COLO668 (cell line): Measurements from ENCODE around the gene FRMD4A.

Experiments used
- DNase-seq: peaks from one replicate; lab custom pipeline; 2025; ENCODE audit not compliant: unreplicated experiment; lab: John Stamatoyannopoulos, UW

The FRMD4A gene

DNA sequence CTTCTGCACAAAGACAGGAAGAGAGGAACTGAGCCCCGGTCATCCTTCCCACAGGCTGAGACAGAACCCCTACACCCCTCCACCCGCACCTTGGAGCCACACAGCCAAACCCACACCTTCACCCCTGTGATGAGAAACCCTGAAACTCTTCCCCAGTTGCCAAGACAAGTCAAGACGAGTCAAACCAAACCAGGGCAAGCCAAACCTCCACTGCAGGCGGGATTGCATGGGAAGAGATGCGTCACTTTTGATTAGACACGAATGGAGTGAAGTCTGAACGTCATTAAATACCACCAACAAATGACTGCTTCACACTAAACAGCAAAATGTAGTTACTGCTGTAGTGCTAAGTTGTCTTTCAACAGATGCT lies 670.2 kb downstream of the FRMD4A start:
- no peak for DNase-seq

GRCh38 chr10:13659887-13660550 lies 670.7 kb downstream of the FRMD4A start:
- DNase-seq = peak; percentile 12

DNA sequence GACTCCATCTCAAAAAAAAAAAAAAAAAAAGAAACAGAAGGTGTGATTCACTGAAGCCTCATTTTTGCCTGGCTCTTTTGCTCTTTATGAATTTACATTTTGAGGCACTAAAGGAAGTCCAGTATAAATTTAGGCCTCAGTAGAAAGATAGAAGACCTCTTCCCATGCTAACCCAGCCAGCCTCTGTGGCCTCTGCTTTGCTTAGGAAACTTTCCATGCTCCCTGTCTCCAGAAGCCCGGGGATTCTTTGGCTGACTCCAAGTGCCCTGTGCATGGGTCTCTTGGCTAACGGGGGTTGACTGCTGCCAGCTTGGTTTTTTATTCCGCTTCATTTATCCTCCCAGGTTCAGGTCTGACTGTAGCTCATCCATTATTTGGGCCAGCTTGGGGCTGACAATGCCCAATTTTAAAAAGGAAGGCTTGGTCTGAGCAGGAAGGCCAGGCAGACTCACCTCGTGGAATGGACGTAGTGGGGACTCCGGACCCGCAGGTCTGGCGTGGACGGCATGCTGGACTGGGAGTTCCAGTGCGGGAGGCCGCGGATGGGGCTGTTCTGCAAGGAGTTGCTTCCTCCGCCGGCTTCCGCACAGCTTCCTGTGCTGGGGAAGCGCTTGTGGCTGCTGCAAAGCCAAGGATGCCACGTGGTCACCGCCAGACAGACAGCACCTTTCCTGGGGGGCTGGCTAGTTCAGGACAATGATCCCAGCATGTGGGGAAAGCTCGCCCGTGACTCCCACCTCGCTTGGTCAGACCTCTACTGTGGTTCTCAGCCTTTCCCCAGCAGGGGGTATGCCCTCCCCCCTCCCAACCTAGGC lies 671.6 kb downstream of the FRMD4A start:
- DNase-seq = no peak

DNA sequence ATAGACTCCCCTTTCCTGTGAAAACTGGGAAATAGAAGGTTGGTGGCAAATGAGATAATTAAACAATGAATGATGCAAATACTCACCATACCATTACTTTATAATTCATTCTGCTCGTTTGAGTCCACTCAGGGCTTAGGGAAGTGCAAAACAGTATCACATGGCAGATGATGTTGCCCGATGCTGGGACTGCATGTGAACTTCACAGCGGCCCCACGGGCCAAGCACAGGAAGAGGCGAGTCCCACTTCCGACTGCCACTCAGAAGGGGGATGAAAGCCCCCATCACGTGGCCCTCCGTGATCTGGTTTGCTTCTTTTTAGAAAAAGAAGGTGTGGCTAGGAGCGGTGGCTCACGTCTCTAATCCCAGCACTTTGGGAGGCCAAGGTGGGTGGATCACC lies 672.5 kb downstream of the FRMD4A start:
- no peak for DNase-seq

DNA sequence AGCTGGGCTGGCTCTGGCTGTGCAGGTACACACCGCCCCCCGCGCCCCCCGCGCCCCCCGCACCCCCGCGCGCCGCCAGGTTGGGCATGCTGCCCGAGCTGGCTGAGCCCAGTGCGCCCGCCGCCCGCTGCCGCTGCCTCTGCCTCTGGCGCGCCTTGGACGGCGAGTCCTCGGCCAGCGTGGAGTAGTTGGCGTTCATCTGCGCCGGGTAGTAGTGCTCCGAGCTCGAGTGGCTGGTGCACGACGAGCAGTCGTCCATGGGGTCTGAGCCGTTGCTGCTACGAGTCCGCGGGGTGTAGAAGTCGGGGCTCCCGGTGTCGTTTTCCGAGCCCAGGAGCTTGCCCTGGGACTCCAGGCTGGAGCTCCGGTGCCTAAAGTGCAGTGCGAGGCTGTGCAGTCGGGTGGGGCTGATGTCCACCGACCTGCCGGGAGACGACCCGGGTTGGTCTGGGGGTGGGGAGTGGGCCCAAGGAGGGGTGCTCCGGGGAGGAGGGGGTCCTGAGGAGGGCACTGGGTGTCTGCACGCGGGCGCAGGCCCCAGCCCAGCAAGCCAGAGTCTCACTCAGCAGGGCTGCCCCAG lies 673.5 kb downstream of the FRMD4A start:
- DNase-seq = no peak

GRCh38 chr10:13656337-13657100 lies 674.2 kb downstream of the FRMD4A start:
- no peak for DNase-seq

- no peak for DNase-seq
Measured at GRCh38 chr10:13654846-13655245, 675.9 kb downstream of the FRMD4A start.

GRCh38 chr10:13654118-13654830 lies 676.5 kb downstream of the FRMD4A start:
- DNase-seq = no peak

GRCh38 chr10:13652860-13653259 lies 677.9 kb downstream of the FRMD4A start:
- DNase-seq = no peak

GRCh38 chr10:13651969-13652720 lies 678.6 kb downstream of the FRMD4A start:
- DNase-seq = no peak

DNA sequence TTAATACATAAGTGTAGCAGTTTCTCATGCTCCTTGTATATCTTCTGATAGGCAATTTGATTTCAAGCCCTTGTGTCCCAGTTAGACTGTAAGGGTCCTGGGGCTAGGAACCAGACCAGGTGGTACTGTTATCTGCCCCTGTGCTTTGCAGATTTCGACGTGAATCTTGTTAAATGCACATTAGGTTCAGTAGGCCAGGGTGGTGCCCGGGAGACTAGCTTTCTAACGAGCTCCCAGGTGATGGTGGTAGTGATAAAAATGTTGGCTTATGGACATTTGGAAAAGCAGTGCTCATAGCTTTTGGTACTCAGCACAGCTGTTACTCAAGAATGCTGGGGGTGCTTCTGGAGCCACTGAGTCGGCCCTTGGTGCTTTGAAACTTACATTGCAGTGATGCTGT lies 679.8 kb downstream of the FRMD4A start:
- DNase-seq = no peak

- DNase-seq = no peak
Measured at GRCh38 chr10:13649844-13650520, 680.7 kb downstream of the FRMD4A start.

GRCh38 chr10:13648425-13648824 lies 682.3 kb downstream of the FRMD4A start:
- DNase-seq = no peak

GRCh38 chr10:13644866-13645265 lies 685.9 kb downstream of the FRMD4A start:
- DNase-seq = no peak

DNA sequence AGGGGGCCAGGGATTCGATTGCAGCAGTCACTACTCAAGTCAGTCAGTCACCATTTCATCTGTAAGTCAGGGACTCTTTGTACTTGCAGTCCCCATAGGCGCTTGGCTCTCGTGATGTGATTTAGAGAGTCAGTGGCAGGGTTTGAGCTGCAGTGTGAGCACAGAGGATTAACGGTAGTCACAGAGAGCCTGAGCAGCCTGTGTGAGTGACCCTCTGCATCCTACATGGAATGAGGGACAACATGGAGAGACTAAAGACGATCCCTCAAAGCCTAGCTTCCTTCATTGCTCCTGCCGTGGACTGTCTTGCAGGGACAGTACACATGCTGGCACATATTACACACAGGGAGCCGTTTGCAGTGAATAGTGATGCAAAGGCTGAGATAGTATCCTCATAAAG lies 687.7 kb downstream of the FRMD4A start:
- no peak for DNase-seq

DNA sequence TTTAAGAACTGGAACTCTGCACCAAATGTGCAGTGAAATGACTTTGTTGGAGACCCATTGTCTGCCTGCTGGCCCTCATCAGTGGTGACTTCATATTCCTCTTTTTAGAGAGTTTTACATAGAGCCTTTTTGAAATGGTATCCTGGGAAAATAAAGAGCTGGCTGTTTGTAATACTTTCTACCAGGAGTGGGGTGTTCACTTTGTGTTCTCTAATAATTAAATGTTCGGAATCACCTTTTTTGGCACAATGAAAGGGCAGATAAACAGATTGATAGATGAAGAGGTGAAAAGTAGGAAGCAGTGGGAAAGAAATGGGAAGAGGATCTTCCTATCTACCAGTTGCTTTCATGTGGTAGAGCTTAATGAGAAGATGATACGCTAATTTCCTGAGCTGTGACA lies 688.4 kb downstream of the FRMD4A start:
- DNase-seq = no peak

- no peak for DNase-seq
Measured at GRCh38 chr10:13637894-13638293, 692.8 kb downstream of the FRMD4A start.

DNA sequence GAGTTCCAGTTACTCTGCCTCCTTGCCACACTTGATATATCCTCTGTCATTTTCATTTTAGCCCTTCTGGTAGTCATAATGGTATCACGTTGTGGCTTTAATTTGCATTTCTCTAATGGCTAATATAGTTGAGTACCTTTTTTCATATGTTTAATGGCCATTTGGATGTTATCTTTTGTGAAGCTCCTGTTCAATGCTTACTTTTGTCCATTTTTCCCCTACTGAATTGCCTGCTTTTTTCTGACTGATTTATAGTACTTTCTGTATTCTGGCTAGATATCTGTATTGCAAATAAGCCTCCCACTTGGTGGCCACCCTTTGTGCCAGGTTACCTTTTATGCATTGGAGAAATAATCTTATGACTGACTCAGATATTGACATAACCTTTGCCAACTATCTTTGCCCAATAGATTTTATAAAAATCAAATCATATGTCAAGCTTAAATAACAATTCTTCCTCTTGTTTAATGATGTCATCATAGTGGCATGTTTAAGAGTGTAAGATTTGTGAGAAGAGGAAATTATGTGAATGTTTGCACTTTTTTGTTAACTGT lies 693.3 kb downstream of the FRMD4A start:
- DNase-seq = no peak

GRCh38 chr10:13636776-13637175 lies 693.9 kb downstream of the FRMD4A start:
- no peak for DNase-seq
